Osteoblast (primary cell): Measurements from ENCODE around the gene GPR156. TPM values are rescaled to one million over a fixed set of nuclear protein-coding genes. Genes with fewer than 3 reads are reported as not detected.

Experiments used
- DNase-seq: peaks from one replicate; pipeline ENCODE4 v3.0.0; 2011; ENCODE audit warnings: low spot score, mixed read lengths; ENCODE audit not compliant: insufficient read length; ENCODE audit errors: missing footprints
- H2AFZ ChIP-seq: 2 replicates; pipeline ENCODE4 v1.6.0; 2011; ENCODE audit warnings: mild to moderate bottlenecking, low read length
- H3K27ac ChIP-seq: 2 replicates; pipeline ENCODE4 v1.5.1; 2011; ENCODE audit warnings: mild to moderate bottlenecking, low read depth, low read length, moderate library complexity
- H3K27me3 ChIP-seq: 2 replicates; pipeline ENCODE4 v1.6.0; 2012; ENCODE audit warnings: mild to moderate bottlenecking, control low read depth, inconsistent platforms, low read length, moderate library complexity; ENCODE audit not compliant: insufficient read depth
- H3K36me3 ChIP-seq: 2 replicates; pipeline ENCODE4 v1.5.1; 2011; ENCODE audit warnings: mild to moderate bottlenecking, low read length, control low read depth, moderate library complexity; ENCODE audit not compliant: insufficient read depth
- H3K4me1 ChIP-seq: 2 replicates; pipeline ENCODE4 v1.5.1; 2011; ENCODE audit warnings: mild to moderate bottlenecking, low read length, control low read depth, moderate library complexity; ENCODE audit not compliant: insufficient read depth
- H3K4me2 ChIP-seq: 2 replicates; pipeline ENCODE4 v1.6.0; 2011; ENCODE audit warnings: mild to moderate bottlenecking, low read length; ENCODE audit not compliant: insufficient read depth
- H3K4me3 ChIP-seq: fragments of 200-600 bp; sonication (generic); 3 replicates; pipeline ENCODE4 v1.5.1; 2012; ENCODE audit warnings: mild to moderate bottlenecking, low read length, inconsistent platforms; ENCODE audit not compliant: insufficient read depth
- H3K79me2 ChIP-seq: 2 replicates; pipeline ENCODE4 v1.6.0; 2012; ENCODE audit warnings: mild to moderate bottlenecking, low read length, control low read depth, inconsistent platforms; ENCODE audit not compliant: insufficient read depth
- H3K9me3 ChIP-seq: 2 replicates; pipeline ENCODE4 v1.5.1; 2011; ENCODE audit warnings: low read depth, low read length, control low read depth
- H4K20me1 ChIP-seq: 2 replicates; pipeline ENCODE4 v1.6.0; 2012; ENCODE audit warnings: mild to moderate bottlenecking, low read length, control low read depth; ENCODE audit not compliant: insufficient read depth
- CTCF ChIP-seq: IDR thresholded peaks from 2 replicates; pipeline ENCODE4 v1.5.1; 2011; ENCODE audit warnings: mild to moderate bottlenecking, low read depth, low read length, moderate library complexity; ENCODE audit errors: extremely low read depth
- total RNA-seq: library from RNA; depleted of rRNA; stranded (reverse); fragments of >200 nt; gene quantifications from 2 replicates; pipeline ENCODE4 v1.2.3, GENCODE V29; 2012

Gene GPR156
- total RNA-seq, 1 donor = 1.4 TPM

GRCh38 chr3:120145542-120146285 is 139.3 kb downstream of the GPR156 start:
- Histone ChIP-seq H3K36me3 (no peaks in the 10 kb centered on the region), H2AFZ (no peak overlapping the region), H3K4me2 (peak overlapping the region; percentile 40), H3K4me3 (no peak overlapping the region), H4K20me1 (no peaks in the 10 kb centered on the region), H3K4me1 (peaks cover 18% of the 10 kb centered on the region), H3K79me2 (no peaks in the 10 kb centered on the region), H3K27me3 (no peaks in the 10 kb centered on the region), H3K27ac (no peak overlapping the region), H3K9me3 (no peaks in the 10 kb centered on the region)
- peak; percentile 92 for DNase-seq
- no peak for TF ChIP-seq CTCF

DNA sequence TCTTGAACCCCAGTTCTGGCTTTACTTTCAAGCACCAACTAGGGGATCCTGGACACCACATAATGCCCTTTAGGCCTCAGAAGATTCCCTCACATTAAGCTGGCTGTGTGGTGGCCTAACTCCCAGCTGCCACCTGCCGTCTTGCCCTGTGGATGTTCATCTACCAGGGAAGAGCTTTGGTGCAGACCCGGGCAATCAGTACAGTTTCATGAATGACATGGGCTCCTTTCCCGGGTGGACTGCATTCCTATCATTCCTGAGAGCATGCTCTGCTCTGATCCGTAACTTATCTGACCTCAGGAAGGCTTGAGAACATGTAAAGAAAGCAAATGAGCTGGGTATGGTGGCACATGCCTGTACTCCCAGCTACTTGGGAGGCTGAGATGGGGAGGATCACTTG is 140.8 kb downstream of the GPR156 start:
- Histone ChIP-seq H3K4me3 (no peak overlapping the region), H3K9me3 (no peaks in the 10 kb centered on the region), H3K4me2 (no peak overlapping the region), H3K27me3 (no peaks in the 10 kb centered on the region), H3K4me1 (peaks cover 18% of the 10 kb centered on the region), H2AFZ (peak overlapping the region; percentile 7), H3K27ac (no peak overlapping the region), H3K79me2 (no peaks in the 10 kb centered on the region), H4K20me1 (no peaks in the 10 kb centered on the region), H3K36me3 (no peaks in the 10 kb centered on the region)
- peak; percentile 22 for DNase-seq
- TF ChIP-seq CTCF = no peak

DNA sequence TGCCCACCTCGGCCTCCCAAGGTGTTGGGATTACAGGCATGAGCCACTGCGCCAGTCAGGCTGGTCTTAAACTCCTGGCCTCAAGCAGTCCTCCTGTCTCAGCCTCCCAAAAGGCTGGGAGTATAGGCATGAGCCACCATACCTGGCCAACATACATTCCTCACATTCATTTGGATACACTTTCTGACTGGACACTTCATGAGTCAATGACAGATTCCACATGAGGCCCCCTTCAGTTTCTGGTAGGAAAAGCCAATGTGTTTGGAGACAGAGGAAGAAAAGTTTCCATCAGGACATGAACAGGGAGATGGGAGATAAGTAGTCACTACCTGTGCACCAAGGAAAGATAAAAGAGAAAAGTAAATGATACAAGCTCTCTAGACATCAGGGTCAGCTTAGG is 141.3 kb downstream of the GPR156 start:
- TF ChIP-seq CTCF = no peak
- Histone ChIP-seq H2AFZ (no peak overlapping the region), H3K4me2 (no peak overlapping the region), H3K4me1 (peaks cover 18% of the 10 kb centered on the region), H4K20me1 (no peaks in the 10 kb centered on the region), H3K79me2 (no peaks in the 10 kb centered on the region), H3K36me3 (no peaks in the 10 kb centered on the region), H3K27ac (no peak overlapping the region), H3K9me3 (no peaks in the 10 kb centered on the region), H3K4me3 (no peak overlapping the region), H3K27me3 (no peaks in the 10 kb centered on the region)
- DNase-seq = no peak

DNA sequence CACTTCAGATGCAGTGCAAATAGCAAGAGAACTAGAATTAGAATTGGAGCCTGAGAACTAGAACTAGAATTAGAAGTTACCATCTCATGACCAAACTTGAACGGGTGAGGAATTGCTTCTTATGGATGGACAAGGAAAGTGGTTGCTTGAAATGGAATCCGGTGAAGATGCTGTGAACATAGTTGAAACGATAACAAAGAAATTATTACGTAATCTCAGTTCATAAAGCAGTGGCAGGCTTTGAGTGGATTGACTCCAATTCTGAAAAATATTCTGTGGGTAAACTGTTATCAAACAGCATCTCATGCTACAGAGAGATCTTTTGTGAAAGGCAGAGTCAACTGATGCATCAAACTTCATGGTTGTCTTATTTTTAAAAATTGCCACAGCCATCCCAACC is 142.8 kb downstream of the GPR156 start:
- no peak for DNase-seq
- Histone ChIP-seq H3K4me2 (no peak overlapping the region), H3K27me3 (no peaks in the 10 kb centered on the region), H3K9me3 (no peaks in the 10 kb centered on the region), H3K36me3 (no peaks in the 10 kb centered on the region), H4K20me1 (no peaks in the 10 kb centered on the region), H3K4me3 (no peak overlapping the region), H2AFZ (no peak overlapping the region), H3K79me2 (no peaks in the 10 kb centered on the region), H3K4me1 (peaks cover 18% of the 10 kb centered on the region), H3K27ac (no peak overlapping the region)
- no peak for TF ChIP-seq CTCF
